ENCODE measurements around the gene ASPSCR1. TPM values are rescaled to one million over a fixed set of nuclear protein-coding genes. Genes with fewer than 3 reads are reported as not detected.

ASPSCR1 gene
- total RNA-seq, 1 experiment from 2014 or later: 60.4 TPM

GRCh38 chr17:82009413-82009812 lies 32.0 kb downstream of the ASPSCR1 start:
- CTCF ChIA-PET: interaction anchor here (3.0 kb wide), 1 partner anchor 11 kb away, joined by 16 read pairs; no protein-coding TSS in a partner anchor
- POLR2A ChIA-PET: no interaction called here

More at GRCh38 chr17:82009413-82009812, 32.0 kb downstream of the ASPSCR1 start:
- no peaks in the 10 kb centered on the region for H3K36me3 Mint-ChIP-seq
- H3K27me3 Mint-ChIP-seq (ENCODE audit: low read depth): no peaks in the 10 kb centered on the region
- H3K9me3 Mint-ChIP-seq: no peaks in the 10 kb centered on the region
- no peak for TF ChIP-seq AFF4 (CRISPR knock-in tag; IDR thresholded peaks at IDR 0.05; ENCODE audit: borderline replicate concordance)
- no peak for TF ChIP-seq FOXK1 (CRISPR knock-in tag; IDR thresholded peaks at IDR 0.05)
- no peak for TF ChIP-seq RORB (CRISPR knock-in tag; IDR thresholded peaks at IDR 0.05)
- TF ChIP-seq KAT7 (CRISPR knock-in tag; IDR thresholded peaks at IDR 0.05; ENCODE audit: borderline replicate concordance): no peak
- no peak for TF ChIP-seq ATF3 (CRISPR knock-in tag; conservative IDR thresholded peaks at IDR 0.05)
- no peak for TF ChIP-seq ATF1 (CRISPR knock-in tag; IDR thresholded peaks at IDR 0.05)
- TF ChIP-seq JUN (CRISPR knock-in tag; IDR thresholded peaks at IDR 0.05): no peak
- TF ChIP-seq ZMAT4 (CRISPR knock-in tag; IDR thresholded peaks at IDR 0.05): no peak
- TF ChIP-seq PREB (CRISPR knock-in tag; IDR thresholded peaks at IDR 0.05; ENCODE audit: borderline replicate concordance): no peak
- TF ChIP-seq TEAD4 (CRISPR knock-in tag; IDR thresholded peaks at IDR 0.05): no peak
- no peak for TF ChIP-seq NR3C1 (CRISPR knock-in tag; conservative IDR thresholded peaks at IDR 0.05; ENCODE audit: low read depth)
- no peak for TF ChIP-seq ZNF532 (CRISPR knock-in tag; IDR thresholded peaks at IDR 0.05; ENCODE audit: borderline replicate concordance)
- no peak for TF ChIP-seq FOXP1 (CRISPR knock-in tag; IDR thresholded peaks at IDR 0.05; ENCODE audit: borderline replicate concordance)
- no peak for TF ChIP-seq PRDM15 (CRISPR knock-in tag; IDR thresholded peaks at IDR 0.05)
- TF ChIP-seq MYBL2 (CRISPR knock-in tag; IDR thresholded peaks at IDR 0.05): no peak
- H3K4me3 Mint-ChIP-seq: no peak overlapping the region
- H3K27ac Mint-ChIP-seq: no peak overlapping the region
- no peaks in the 10 kb centered on the region for H3K4me1 Mint-ChIP-seq
- DNase-seq (ENCODE audit: low spot score) (no peak), ATAC-seq (no peak)
